Activated CD8-positive, alpha-beta T cell treated with anti-CD3 and anti-CD28 coated beads for 36 hours (primary cell): Measurements from ENCODE around the gene SNRPD2. TPM values are rescaled to one million over a fixed set of nuclear protein-coding genes. Genes with fewer than 3 reads are reported as not detected.

Experiments
- ATAC-seq: fragments of 200-7000 bp; cut with Tn5 transposase; one replicate; pipeline ENCODE4 v1.10.0; 2021; ENCODE audit warnings: mild to moderate bottlenecking, moderate library complexity
- CTCF ChIA-PET: fragments of 350-600 bp; sonication (Branson Sonifier 250); formaldehyde crosslinking; loops from one replicate; lab custom pipeline; 2021; ENCODE audit warnings: antibody characterized with exemption; lab: Charles Lee
- POLR2A ChIA-PET: fragments of 350-600 bp; sonication (Branson Sonifier 250); formaldehyde crosslinking; loops from one replicate; lab custom pipeline; 2021; ENCODE audit warnings: antibody characterized with exemption; lab: Charles Lee
- DNase-seq: peaks from one replicate; pipeline ENCODE4 v3.0.0-alpha.2; 2020
- H3K27ac Mint-ChIP-seq: one replicate; pipeline ENCODE4 v1.8.0; 2021; ENCODE audit warnings: mild to moderate bottlenecking, mixed read lengths
- H3K27me3 Mint-ChIP-seq: one replicate; pipeline ENCODE4 v1.8.0; 2021; ENCODE audit warnings: mixed read lengths
- H3K36me3 Mint-ChIP-seq: one replicate; pipeline ENCODE4 v1.8.0; 2021; ENCODE audit warnings: low read depth, mixed read lengths
- H3K4me1 Mint-ChIP-seq: one replicate; pipeline ENCODE4 v1.8.0; 2021; ENCODE audit warnings: low read depth, mixed read lengths
- H3K4me3 Mint-ChIP-seq: one replicate; pipeline ENCODE4 v1.8.0; 2021; ENCODE audit warnings: mild to moderate bottlenecking, moderate library complexity, mixed read lengths
- H3K9me3 Mint-ChIP-seq: one replicate; pipeline ENCODE4 v1.8.0; 2021; ENCODE audit warnings: mixed read lengths
- CTCF ChIP-seq: fragments of 200-600 bp; IDR thresholded peaks from one replicate; pipeline ENCODE4 v1.8.0; 2022; ENCODE audit warnings: antibody characterized with exemption, mild to moderate bottlenecking
- intact Hi-C: fragments of 100-400 bp; cut with micrococcal nuclease; formaldehyde crosslinking; loops from one replicate; pipeline ENCODE4 v1.10.0; 2022
- total RNA-seq, 2 experiments: library from RNA; stranded (reverse); gene quantifications; one replicate each; pipeline ENCODE4 v1.2.3, GENCODE V29; 2021

Gene SNRPD2
- total RNA-seq, 2 experiments from 2014 or later, result 918 to 967 TPM

- Mint-ChIP-seq H3K9me3 (no peaks in the 10 kb centered on the region), H3K36me3 (no peaks in the 10 kb centered on the region), H3K4me1 (no peaks in the 10 kb centered on the region), H3K27ac (no peak overlapping the region), H3K27me3 (peaks cover 7% of the 10 kb centered on the region), H3K4me3 (no peak overlapping the region)
- no peak for TF ChIP-seq CTCF
- POLR2A ChIA-PET, result no interaction called here
- no peak for DNase-seq
- no peak for ATAC-seq
- intact Hi-C loops, result no loop called here
- CTCF ChIA-PET, result no interaction called here
Measured at GRCh38 chr19:45659096-45659729, 32.5 kb downstream of the SNRPD2 start.

GRCh38 chr19:45657520-45658167 is 34.1 kb downstream of the SNRPD2 start:
- POLR2A ChIA-PET, result no interaction called here
- no peak for ATAC-seq

DNA sequence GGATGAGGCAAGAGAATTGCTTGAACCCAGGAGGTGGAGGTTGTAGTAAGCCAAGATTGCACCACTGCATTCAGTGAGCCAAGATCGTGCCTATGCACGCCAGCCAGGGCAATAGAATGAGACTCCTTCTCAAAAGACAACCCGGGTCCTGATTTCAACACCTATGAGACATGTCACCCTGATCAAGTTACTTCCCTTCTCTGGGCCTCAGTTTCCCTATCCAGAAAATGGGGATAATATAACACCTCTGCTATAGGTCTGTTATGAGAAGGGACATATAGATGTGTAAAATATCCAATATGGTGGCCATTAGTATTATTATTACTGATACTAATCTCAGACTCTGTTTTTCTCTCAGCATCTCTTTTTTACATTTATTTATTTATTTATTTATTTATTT is 36.7 kb downstream of the SNRPD2 start:
- Mint-ChIP-seq H3K27ac (no peak overlapping the region), H3K4me1 (no peaks in the 10 kb centered on the region), H3K36me3 (no peaks in the 10 kb centered on the region), H3K4me3 (no peak overlapping the region), H3K27me3 (peaks cover 2% of the 10 kb centered on the region), H3K9me3 (no peaks in the 10 kb centered on the region)
- intact Hi-C loops, result no loop called here
- DNase-seq (no peak), ATAC-seq (no peak)
- ChIA-PET POLR2A (no interaction called here), CTCF (no interaction called here)
- no peak for TF ChIP-seq CTCF

More at GRCh38 chr19:45657520-45658167, 34.1 kb downstream of the SNRPD2 start:
- no peaks in the 10 kb centered on the region for H3K9me3 Mint-ChIP-seq
- H3K4me1 Mint-ChIP-seq, result no peaks in the 10 kb centered on the region
- no peak for DNase-seq
- no peak overlapping the region for H3K27ac Mint-ChIP-seq
- no peak overlapping the region for H3K4me3 Mint-ChIP-seq
- intact Hi-C loops, result no loop called here
- H3K27me3 Mint-ChIP-seq, result peaks cover 7% of the 10 kb centered on the region
- H3K36me3 Mint-ChIP-seq, result no peaks in the 10 kb centered on the region
- CTCF ChIA-PET, result no interaction called here
- no peak for TF ChIP-seq CTCF

GRCh38 chr19:45653634-45654033 is 38.1 kb downstream of the SNRPD2 start:
- no peaks in the 10 kb centered on the region for H3K4me1 Mint-ChIP-seq
- TF ChIP-seq CTCF, result no peak
- intact Hi-C loops, result no loop called here
- H3K27me3 Mint-ChIP-seq, result no peaks in the 10 kb centered on the region
- ATAC-seq, result no peak
- ChIA-PET POLR2A (interaction anchor here (0.8 kb wide), 1 partner anchor 12 kb away, joined by 3 read pairs; no protein-coding TSS in a partner anchor), CTCF (interaction anchor here (1.0 to 1.2 kb wide), 2 partner anchors 14 to 40 kb away, joined by 3 read pairs; no protein-coding TSS in a partner anchor)
- no peaks in the 10 kb centered on the region for H3K36me3 Mint-ChIP-seq
- no peak for DNase-seq
- H3K9me3 Mint-ChIP-seq, result no peaks in the 10 kb centered on the region
- H3K27ac Mint-ChIP-seq, result no peak overlapping the region
- H3K4me3 Mint-ChIP-seq, result no peak overlapping the region

- ATAC-seq (no peak), DNase-seq (no peak)
- no peaks in the 10 kb centered on the region for H3K36me3 Mint-ChIP-seq
- H3K4me1 Mint-ChIP-seq, result peaks cover 8% of the 10 kb centered on the region
- no peak for TF ChIP-seq CTCF
- no peaks in the 10 kb centered on the region for H3K9me3 Mint-ChIP-seq
- intact Hi-C loops, result no loop called here
- CTCF ChIA-PET, result no interaction called here
- no peak overlapping the region for H3K27ac Mint-ChIP-seq
- POLR2A ChIA-PET, result interaction anchor here (1.6 kb wide), 1 partner anchor 18 kb away, joined by 3 read pairs; no protein-coding TSS in a partner anchor
- no peaks in the 10 kb centered on the region for H3K27me3 Mint-ChIP-seq
- no peak overlapping the region for H3K4me3 Mint-ChIP-seq
Measured at GRCh38 chr19:45650722-45651121, 41.0 kb downstream of the SNRPD2 start.
